Right lung (tissue), 5 donors: ENCODE results near the gene JADE3. TPM values are rescaled to one million over a fixed set of nuclear protein-coding genes. Genes with fewer than 3 reads are reported as not detected.

Source experiments
- DNase-seq, 2 donors: peaks; one replicate each; pipeline ENCODE4 v3.0.0-alpha.2; 2013
- polyA plus RNA-seq, 5 donors: library from polyadenylated mRNA; unstranded; fragments of 120-200 nt; gene quantifications; one replicate each; pipeline versions ENCODE4 v1.2.1 to v1.2.3, GENCODE V29; 2013; ENCODE audit warnings: inconsistent platforms in 1 of 5, low replicate concordance in 1 of 5; ENCODE audit not compliant: insufficient read length in 5 of 5, insufficient read depth in 1 of 5

The JADE3 gene
- polyA plus RNA-seq, 5 donors, result 11.4 to 17.9 (median 14.9) TPM

GRCh38 chrX:46994096-46994495 is 81.9 kb downstream of the JADE3 start:
- DNase-seq, result no peak

- no peak for DNase-seq
These were observed 99.9 kb downstream of the JADE3 start for GRCh38 chrX:47012131-47012530.

GRCh38 chrX:47026198-47026597 is 114.0 kb downstream of the JADE3 start:
- no peak for DNase-seq

- DNase-seq, result peak; percentile 30 to 58
These were observed 118.1 kb downstream of the JADE3 start for GRCh38 chrX:47030339-47030738.

GRCh38 chrX:47047989-47048388 is 135.8 kb downstream of the JADE3 start:
- no peak for DNase-seq

- no peak for DNase-seq
These were observed 147.1 kb downstream of the JADE3 start for GRCh38 chrX:47059142-47059874.

GRCh38 chrX:47060708-47061107 is 148.5 kb downstream of the JADE3 start:
- no peak for DNase-seq

GRCh38 chrX:47061238-47061919 is 149.2 kb downstream of the JADE3 start:
- no peak for DNase-seq

GRCh38 chrX:47063179-47063578 is 151.0 kb downstream of the JADE3 start:
- no peak for DNase-seq

GRCh38 chrX:47068214-47068613 is 156.0 kb downstream of the JADE3 start:
- no peak for DNase-seq

- no peak for DNase-seq
These were observed 156.5 kb downstream of the JADE3 start for GRCh38 chrX:47068720-47069119.

- peak in 1 of 2 donors; percentile 9 for DNase-seq
These were observed 166.2 kb downstream of the JADE3 start, which contains the start of gene RGN for GRCh38 chrX:47078129-47079043. RGN (plus strand) TSS chrX:47078443; CDS start chrX:47081145, 2,702 bp downstream.

GRCh38 chrX:47080215-47080914 is 168.1 kb downstream of the JADE3 start:
- no peak for DNase-seq

- no peak for DNase-seq
These were observed 168.7 kb downstream of the JADE3 start for GRCh38 chrX:47080915-47081236.

- DNase-seq, result peak in 1 of 2 donors; percentile 15
These were observed 179.0 kb downstream of the JADE3 start for GRCh38 chrX:47091149-47091775.

- no peak for DNase-seq
These were observed 181.0 kb downstream of the JADE3 start for GRCh38 chrX:47093248-47093647.

GRCh38 chrX:47093860-47094259 is 181.6 kb downstream of the JADE3 start:
- DNase-seq, result no peak

GRCh38 chrX:47097018-47097417 is 184.8 kb downstream of the JADE3 start:
- no peak for DNase-seq

- DNase-seq, result no peak
These were observed 186.3 kb downstream of the JADE3 start for GRCh38 chrX:47098338-47099094.

GRCh38 chrX:47101206-47101605 is 189.0 kb downstream of the JADE3 start:
- no peak for DNase-seq
